Kidney (tissue), 14 donors: ENCODE results near the gene NFKBIE. TPM values are rescaled to one million over a fixed set of nuclear protein-coding genes. Genes with fewer than 3 reads are reported as not detected.

Source experiments
- DNase-seq, 5 donors: peaks; one replicate each; pipeline ENCODE4 v3.0.0-alpha.2; 2013 to 2020
- FAIRE-seq: peaks from 2 replicates; lab custom pipeline; 2012; peaks lifted over from hg19 to GRCh38; lab: Jason Lieb, UNC
- H3K27ac ChIP-seq, 2 donors: one replicate each; pipeline ENCODE4 v1.7.0; 2013; ENCODE audit warnings: low read depth in 2 of 2, low read length in 2 of 2, inconsistent platforms in 1 of 2
- H3K27me3 ChIP-seq: one replicate; pipeline ENCODE4 v1.7.1; 2013; ENCODE audit warnings: low read length, inconsistent platforms; ENCODE audit not compliant: control insufficient read depth, insufficient read depth
- H3K36me3 ChIP-seq, 3 donors: one replicate each; pipeline versions ENCODE4 v1.7.0 to v1.7.1; 2013; ENCODE audit warnings: low read length in 3 of 3, control low read depth in 1 of 3, inconsistent platforms in 1 of 3; ENCODE audit not compliant: insufficient read depth in 3 of 3, control insufficient read depth in 2 of 3
- H3K4me1 ChIP-seq, 3 donors: one replicate each; pipeline versions ENCODE4 v1.7.0 to v1.7.1; 2013; ENCODE audit warnings: low read length in 3 of 3, inconsistent platforms in 1 of 3, low read depth in 1 of 3; ENCODE audit not compliant: control insufficient read depth in 2 of 3, insufficient read depth in 2 of 3
- H3K4me3 ChIP-seq, 3 donors: one replicate each; pipeline versions ENCODE4 v1.7.0 to v1.8.1; 2013; ENCODE audit warnings: low read length in 3 of 3, control low read depth in 1 of 3, inconsistent platforms in 1 of 3
- H3K9ac ChIP-seq, 3 donors: one replicate each; pipeline versions ENCODE4 v1.7.0 to v1.7.1; 2013; ENCODE audit warnings: low read length in 3 of 3, control low read depth in 1 of 3, inconsistent platforms in 1 of 3
- H3K9me3 ChIP-seq, 3 donors: one replicate each; pipeline versions ENCODE4 v1.7.0 to v1.7.1; 2013; ENCODE audit warnings: low read length in 3 of 3, control low read depth in 1 of 3, inconsistent platforms in 1 of 3; ENCODE audit not compliant: control insufficient read depth in 2 of 3, insufficient read depth in 1 of 3
- CTCF ChIP-seq: IDR thresholded peaks from 3 replicates; pipeline ENCODE4 v1.5.1; 2012; ENCODE audit warnings: mild to moderate bottlenecking, moderate library complexity, borderline replicate concordance; ENCODE audit not compliant: insufficient read depth; ENCODE audit errors: extremely low read depth
- intact Hi-C: fragments of 100-400 bp; cut with DNase I; formaldehyde crosslinking; loops from one replicate; pipeline ENCODE4 v1.11.1; 2022
- polyA plus RNA-seq: library from polyadenylated mRNA; stranded (reverse); fragments of 350-450 nt; fragmentation: Illumina TruSeq; extraction: RNeasy Lipid Tissue Mini Kit (QIAGEN cat#74804); gene quantifications from one replicate; pipeline ENCODE4 v1.2.3, GENCODE V29; 2014; ENCODE audit warnings: low read depth, low replicate concordance; ENCODE audit not compliant: insufficient read depth
- total RNA-seq: library from RNA; stranded (reverse); fragmentation: NEBNext Ultra II Directional; extraction: Animal tissue kit (Norgen Biotek cat#: 25700); gene quantifications from one replicate; pipeline ENCODE4 v1.2.1, GENCODE V29; 2021
- donor health status: control.
- donor health status: control.
- donor health status: control.
- donor health status: control.
- donor health status: control.
- donor health status: DM: yes; HTN: yes; CAD: no.
- donor health status: Normal renal cell carcinoma (clear cell type).

The NFKBIE gene
- total and polyA plus RNA-seq, 2 donors from 2014 or later, result 12.6 to 19.0 TPM

GRCh38 chr6:44269921-44270525, 4.7 kb upstream of the NFKBIE start, which contains the start of gene TMEM151B:
Gene TMEM151B, plus strand, starts transcription at chr6:44270450. Its CDS starts 293 bp downstream, at chr6:44270743.
- H3K4me3 ChIP-seq, result no peak within 1 kb of the TSS
- H3K27me3 ChIP-seq, result peaks cover 12% of the 10 kb centered on the region
- no peaks in the 10 kb centered on the region for H3K36me3 ChIP-seq

GRCh38 chr6:44269178-44269920, 4.0 kb upstream of the NFKBIE start:
- peaks cover 12% of the 10 kb centered on the region for H3K27me3 ChIP-seq
- no peaks in the 10 kb centered on the region for H3K9me3 ChIP-seq

More at GRCh38 chr6:44269921-44270525, 4.7 kb upstream of the NFKBIE start, which contains the start of gene TMEM151B:
- no peak within 1 kb of the TSS for H3K27ac ChIP-seq
- H3K4me1 ChIP-seq, result peaks cover 0 to 2% (median 0%) of the 10 kb centered on the region in 3 donors
- FAIRE-seq (no peak), DNase-seq (no peak)
- no peak within 1 kb of the TSS for H3K9ac ChIP-seq
- no peak for TF ChIP-seq CTCF
- intact Hi-C loops, result no loop called here
- H3K9me3 ChIP-seq, result no peaks in the 10 kb centered on the region

GRCh38 chr6:44268095-44268628, 2.8 kb upstream of the NFKBIE start:
- Histone ChIP-seq H3K4me3 (no peak overlapping the region), H3K36me3 (no peaks in the 10 kb centered on the region), H3K27ac (no peak overlapping the region), H3K9me3 (no peaks in the 10 kb centered on the region), H3K4me1 (peaks cover 2 to 16% (median 16%) of the 10 kb centered on the region in 3 donors), H3K9ac (no peak overlapping the region), H3K27me3 (peaks cover 12% of the 10 kb centered on the region)
- TF ChIP-seq CTCF, result peak; percentile 93
- DNase-seq (peak in 4 of 5 donors; percentile 78 to 83 (median 79)), FAIRE-seq (no peak)
- intact Hi-C loops, result no loop called here

More at GRCh38 chr6:44269178-44269920, 4.0 kb upstream of the NFKBIE start:
- DNase-seq, result no peak
- Histone ChIP-seq H3K4me3 (no peak overlapping the region), H3K27ac (no peak overlapping the region), H3K36me3 (no peaks in the 10 kb centered on the region), H3K4me1 (peaks cover 0 to 8% (median 4%) of the 10 kb centered on the region in 3 donors), H3K9ac (no peak overlapping the region)
- intact Hi-C loops, result no loop called here
- no peak for FAIRE-seq
- no peak for TF ChIP-seq CTCF
